ACHN (cell line): Measurements from ENCODE around the gene CTNNA2.

Experiments
- DNase-seq: peaks from one replicate; pipeline ENCODE4 v3.0.0-alpha.2; 2015
- in situ Hi-C: cut with HindIII; loops from 2 replicates; pipeline ENCODE4 v1.10.0; 2017; ENCODE audit warnings: low sequenced_read_pairs, low pct_ligation_motif_present, low pct_unique_long_range_greater_than_20kb

CTNNA2 gene

DNA sequence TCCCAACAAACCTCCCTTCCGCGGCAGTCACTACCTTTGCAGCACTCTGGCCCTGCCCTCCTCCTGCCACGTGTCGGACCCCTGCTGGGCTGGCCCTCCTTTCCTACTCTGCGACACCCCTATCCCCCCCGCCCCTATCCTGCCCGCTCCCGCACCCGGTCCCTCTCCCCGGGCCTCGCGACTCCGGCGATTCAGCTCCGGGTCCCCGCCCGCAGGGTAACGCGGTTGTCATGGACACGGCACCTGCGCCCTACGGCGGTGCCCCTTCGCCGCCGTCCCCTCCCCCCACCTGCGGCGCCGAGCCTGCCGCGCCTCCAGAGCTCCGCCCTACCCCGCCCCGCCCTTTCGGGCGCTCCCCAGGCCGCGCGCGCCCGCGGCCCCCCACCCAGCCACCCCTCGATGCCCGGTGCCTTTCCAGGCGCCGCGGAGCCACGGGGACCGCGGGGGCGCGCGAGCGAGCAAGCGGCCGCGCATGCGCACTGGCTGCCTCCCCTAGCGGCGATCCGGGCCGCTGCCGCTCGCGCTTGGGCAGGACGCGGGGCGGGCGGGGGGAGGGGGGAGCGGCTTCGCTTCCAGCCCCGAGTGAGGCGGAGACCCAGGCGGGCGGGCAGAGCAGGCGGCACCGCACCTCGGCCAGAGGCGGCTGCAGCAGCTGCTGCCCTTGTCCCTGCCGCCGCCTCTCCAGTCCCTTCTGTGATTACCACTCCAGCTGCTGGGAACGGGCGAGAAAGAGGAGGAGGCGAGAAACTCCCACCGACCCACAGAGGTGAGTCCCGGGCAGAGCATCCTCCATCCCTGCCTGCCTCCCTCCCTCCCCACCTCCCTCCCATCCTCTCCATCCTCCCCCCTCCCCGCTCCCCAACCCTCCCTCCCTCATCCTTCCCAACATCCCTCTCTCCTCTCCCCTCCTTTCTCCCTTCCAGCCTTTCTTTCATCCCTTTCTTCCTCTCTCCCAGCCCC, at the start of gene CTNNA2:
CTNNA2 (plus strand) TSS at position 610 of the 960 bp plus-strand sequence.
- peak; percentile 82 for DNase-seq
- in situ Hi-C loops = no loop called here

DNA sequence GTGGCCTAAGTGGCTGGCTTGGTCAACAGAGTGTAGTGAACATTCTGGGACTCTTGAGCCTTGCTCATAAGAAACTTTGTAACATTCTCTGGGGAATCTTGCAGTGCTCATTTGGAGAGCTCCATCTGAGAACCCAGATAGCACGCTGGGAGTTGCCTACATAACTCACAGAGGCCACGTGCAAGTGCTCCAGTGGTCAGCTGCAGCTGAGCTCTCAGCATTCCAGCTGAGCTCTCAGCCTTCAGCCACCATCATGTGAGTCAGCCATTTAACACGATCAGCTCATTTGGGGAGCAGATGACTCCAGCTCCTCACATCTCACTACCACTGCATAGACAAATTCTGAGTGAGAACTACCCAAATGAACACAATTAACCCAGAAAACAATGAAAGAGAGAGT, 25.5 kb upstream of the CTNNA2 start:
- no peak for DNase-seq
- in situ Hi-C loops = no loop called here

DNA sequence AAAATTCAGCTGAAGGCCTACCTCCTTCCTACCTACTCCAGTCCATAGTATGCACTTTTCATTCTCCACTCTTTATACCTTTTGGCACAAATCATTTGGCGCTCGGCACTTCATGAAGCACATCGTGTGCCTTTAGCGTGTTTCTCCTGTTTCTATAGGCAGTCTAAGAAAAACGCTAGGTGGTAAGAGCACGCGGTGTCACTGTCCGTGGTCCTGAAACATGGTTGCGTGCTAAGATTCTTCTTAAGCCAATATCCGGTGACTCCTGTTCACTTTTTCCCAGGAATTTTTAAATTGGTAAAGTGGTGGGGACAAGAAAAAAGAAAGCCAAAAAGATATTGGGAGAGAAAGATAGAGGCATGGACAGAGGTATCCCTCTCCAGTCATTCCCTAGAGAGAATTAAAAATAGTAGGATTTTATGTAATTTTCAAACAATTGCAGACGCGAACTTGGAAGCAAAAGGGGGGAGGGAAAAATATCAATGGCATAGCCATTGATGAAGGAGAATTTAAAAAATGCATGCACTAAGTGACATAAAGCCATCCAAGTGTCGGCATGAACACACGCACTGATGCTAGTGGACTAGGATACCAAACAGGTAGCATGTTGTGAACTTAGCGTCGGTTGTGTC, 1.4 kb upstream of the CTNNA2 start:
- peak; percentile 78 for DNase-seq
- in situ Hi-C loops = no loop called here

DNA sequence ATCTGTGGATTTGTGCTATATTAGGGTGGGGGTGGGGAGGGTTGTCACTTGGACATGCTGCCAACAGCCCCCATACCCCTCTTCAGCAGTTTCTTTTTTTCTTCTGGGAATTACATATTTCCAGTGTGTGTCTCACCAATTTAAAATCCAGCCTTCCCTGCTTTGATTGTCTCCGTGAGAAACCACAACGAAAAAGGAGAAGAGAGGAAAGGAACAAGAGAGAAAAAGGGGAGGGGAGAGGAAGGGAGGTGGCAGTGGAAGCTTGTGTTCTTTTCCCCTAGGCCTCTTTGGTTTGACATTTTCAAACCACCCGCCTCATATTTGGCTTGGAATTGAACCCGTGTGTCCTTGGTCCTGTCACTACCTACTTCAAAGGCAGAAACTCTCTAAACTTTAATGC, 860 bp downstream of the CTNNA2 start:
- in situ Hi-C loops = no loop called here
- no peak for DNase-seq

DNA sequence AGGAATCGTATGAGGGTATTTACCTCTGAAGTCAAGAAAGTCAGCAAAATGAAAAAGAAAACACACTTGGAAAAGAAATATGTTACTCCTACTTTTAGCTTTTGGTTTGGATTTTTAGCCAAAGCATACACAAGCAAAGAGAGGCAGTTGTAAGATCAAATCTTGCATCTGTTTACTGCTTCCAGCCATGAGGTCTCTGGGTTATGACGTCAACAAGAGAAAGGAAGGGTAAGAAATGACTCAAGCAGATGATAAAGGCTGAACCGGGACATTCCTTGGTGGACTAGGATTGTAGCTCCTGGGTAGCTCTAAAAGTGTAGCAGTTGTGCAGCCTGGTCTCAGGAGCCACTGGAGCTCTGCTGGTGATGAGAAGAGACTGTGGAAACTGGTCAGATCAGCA, 16.8 kb downstream of the CTNNA2 start:
- in situ Hi-C loops = no loop called here
- DNase-seq = no peak

DNA sequence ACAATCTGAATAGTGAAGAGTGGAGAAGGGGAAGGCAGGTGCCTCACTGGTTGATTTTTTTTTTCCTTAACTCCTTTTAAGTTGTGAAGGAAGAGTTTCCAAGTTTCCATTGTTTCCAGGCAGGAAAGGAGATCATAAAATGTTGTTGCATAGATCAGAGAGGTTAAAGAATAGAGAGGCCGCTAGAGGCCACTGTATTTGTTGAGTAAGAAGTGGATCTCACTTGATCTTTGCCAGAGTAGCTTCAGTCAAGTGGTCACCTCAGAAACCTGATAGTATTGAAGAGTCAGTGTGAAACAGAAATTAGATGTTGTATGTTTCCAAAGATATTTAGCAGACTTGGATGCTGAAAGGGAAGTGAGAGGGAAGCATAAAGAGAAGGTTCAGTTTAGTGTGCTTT, 17.6 kb downstream of the CTNNA2 start:
- in situ Hi-C loops = no loop called here

DNA sequence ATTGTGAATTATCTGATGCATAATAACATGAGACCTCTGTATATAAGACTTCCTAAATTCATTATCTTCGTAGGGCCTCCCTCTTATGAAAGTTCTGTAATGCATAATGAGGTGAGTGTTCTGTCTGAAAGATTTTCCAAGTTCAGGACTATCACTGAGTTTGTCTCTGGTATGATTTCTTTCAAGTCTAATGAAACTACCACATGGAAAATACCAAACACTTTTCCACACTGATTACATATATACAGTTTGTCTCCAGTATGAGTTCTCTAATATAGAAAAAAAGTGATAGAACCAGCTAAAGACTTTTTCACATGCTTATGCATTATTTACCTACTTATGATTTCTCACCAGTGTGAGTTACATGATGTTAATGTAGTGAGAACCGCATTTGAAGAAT, 34.7 kb downstream of the CTNNA2 start:
- in situ Hi-C loops = no loop called here
- no peak for DNase-seq

More for the DNA sequence above, 17.6 kb downstream of the CTNNA2 start:
- peak; percentile 40 for DNase-seq

DNA sequence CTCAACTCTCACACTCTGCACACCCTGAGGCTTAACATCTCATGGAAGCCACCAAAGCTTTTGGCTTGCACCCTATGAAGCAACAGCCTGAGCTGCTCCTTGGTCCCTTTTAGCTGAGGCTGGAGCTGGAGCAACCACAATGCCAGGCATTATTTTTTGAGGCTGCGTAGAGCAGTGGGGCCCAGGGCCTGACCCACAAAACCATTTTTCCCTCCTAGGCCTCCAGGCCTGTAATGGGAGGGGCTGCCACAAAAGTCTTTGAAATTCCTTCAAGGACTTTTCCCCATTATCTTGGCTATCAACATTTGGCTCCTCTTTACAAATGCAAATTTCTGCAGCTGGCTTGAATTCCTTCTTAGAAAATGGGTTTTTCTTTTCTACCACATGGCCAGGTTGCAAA, 39.8 kb downstream of the CTNNA2 start:
- DNase-seq = no peak
- in situ Hi-C loops = no loop called here

DNA sequence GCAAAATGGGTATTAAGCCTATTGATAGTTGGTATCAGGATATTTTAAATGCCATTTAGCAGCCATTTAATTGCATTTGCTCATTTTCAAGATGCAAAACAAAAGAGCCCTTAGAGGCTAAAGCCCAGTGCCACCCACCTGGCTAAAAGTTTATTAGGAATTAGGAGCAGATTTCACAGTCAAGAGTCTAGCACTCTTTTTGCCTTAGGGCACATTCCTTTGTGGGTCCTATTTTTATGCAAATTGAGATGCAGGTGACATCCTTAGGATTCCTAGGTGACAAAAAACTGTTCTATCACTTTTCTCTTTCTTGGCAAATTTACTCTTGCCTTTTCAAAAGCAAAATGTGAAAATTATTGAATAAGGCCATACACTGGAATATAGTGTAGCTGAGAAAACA, 42.0 kb downstream of the CTNNA2 start:
- in situ Hi-C loops = no loop called here
- no peak for DNase-seq

DNA sequence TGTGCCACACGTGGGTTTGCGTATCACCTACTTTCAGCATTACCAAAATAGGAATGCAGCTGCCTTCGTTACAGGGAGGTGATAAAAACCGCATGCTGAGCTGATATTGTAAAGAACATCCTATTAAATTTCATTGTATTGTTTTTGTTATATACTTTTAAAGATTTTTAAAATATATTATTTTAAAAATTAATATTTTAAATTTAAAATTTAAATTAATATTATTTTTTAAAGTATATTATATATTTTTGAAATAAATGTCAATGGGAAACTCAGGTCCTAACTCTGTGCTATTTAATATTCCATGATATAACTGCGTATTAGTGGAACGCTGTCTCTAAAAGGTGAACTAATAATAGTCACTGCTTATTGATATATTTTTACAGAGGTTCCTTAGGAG, 51.2 kb downstream of the CTNNA2 start:
- in situ Hi-C loops = no loop called here
- no peak for DNase-seq

DNA sequence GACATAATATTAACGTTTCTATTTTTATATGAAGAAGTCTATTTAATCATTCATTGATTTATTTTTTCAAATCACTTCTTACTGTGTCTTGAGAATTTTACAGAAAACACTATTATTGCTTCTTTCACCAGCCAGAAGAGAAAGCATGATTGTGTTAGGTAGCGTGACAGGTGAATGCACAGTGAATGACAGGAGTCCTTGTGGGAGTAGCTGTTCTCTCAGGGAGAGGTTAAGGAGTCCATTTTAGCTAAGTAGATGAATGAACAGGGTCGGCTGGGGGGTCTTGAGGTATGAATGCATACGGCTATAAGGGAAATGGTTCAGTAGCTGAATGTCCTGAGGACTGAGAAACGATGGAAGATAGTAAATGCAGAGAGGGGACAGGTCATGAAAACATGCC, 56.2 kb downstream of the CTNNA2 start:
- in situ Hi-C loops = no loop called here
- no peak for DNase-seq

DNA sequence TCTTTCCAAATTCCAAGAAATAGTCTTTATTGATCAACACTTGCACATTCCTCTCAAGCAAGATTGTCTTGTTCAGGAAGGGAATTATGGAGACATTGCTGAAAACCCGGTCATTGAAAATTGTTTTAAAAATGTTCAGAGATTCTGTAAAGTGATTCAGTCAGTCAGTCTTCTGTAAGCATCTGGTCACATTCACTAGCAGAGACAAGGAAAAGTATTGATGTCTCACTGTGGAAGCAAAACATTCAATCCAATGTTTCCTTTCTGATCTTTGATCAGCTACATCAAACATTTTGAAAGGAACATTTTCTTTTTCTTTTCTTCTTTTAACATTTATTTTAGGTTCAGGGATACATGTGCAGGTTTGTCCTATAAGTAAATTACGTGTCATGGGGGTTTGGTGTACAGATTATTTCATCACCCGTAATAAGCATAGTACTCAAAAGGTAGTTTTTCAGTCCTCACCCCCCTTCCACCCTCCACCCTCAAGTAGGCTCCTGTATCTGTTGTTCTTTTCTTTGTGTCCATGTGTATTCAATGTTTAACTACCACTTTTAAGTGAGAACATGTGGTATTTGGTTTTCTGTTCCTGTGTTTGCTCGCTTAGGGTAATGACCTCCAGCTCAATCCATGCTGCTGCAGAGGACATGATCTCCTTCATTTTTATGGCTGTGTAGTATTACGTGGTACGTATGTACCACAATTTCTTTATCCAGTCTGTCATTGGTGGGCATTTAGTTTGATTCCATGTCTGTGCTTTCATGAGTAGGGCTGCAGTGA, 61.2 kb downstream of the CTNNA2 start:
- in situ Hi-C loops = no loop called here
- no peak for DNase-seq

DNA sequence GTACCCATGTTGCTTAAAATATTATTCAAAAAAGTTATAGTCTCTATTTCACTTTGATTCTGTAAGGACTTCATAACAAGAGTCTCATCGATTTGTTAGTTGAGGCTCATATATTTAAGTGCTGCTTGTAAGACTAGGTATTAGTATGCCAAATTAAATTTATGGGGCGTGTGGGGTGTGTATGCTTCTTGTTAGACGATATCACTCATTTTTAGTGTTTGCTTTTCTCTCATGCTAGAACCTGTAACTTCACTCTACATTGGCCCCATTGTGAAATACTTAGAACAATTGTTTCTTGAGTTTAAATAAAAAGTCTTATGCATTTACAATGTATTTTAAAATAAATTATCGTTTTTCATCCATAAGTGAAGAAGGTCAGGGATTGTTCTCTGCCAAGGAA, 63.6 kb downstream of the CTNNA2 start:
- in situ Hi-C loops = no loop called here
- no peak for DNase-seq

DNA sequence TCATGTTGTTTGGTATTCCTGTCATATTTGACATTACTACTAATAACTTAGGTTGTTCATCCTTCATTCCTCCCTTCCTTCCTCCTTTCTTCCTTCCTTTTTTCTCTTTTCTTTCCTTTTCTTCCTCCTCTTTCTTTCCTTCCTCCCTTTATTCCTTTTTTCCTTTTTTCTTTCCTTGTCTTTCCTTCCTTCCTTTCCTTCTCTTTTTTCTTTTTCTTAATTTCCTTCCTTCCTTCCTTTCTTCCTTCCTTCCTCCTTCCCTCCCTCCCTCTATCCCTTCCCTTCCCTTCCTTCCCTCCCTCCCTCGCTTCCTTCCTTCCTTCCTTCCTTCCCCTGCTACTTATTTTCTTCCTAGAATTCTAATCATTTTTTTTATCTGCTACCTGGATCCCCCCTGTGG, 66.1 kb downstream of the CTNNA2 start:
- DNase-seq = no peak
- in situ Hi-C loops = no loop called here

DNA sequence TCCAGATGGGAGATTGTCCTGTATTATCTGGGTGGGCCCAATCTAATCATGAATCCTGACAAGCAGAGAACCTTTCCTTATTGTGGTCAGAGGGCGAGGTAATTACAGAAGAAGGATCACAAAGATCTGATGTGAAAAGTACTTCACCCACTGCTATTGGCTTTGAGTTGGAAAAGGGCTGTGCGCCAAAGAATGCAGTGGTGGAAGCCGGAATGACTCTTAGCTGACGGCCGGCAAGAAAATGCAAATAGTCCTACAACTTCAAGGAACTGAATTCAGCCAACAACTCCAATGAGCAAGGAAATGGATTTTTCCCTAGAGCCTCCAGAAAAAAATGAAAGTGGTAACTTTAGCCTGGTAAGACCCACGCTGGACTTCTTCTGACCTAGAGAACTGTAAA, 67.3 kb downstream of the CTNNA2 start:
- in situ Hi-C loops = no loop called here

DNA sequence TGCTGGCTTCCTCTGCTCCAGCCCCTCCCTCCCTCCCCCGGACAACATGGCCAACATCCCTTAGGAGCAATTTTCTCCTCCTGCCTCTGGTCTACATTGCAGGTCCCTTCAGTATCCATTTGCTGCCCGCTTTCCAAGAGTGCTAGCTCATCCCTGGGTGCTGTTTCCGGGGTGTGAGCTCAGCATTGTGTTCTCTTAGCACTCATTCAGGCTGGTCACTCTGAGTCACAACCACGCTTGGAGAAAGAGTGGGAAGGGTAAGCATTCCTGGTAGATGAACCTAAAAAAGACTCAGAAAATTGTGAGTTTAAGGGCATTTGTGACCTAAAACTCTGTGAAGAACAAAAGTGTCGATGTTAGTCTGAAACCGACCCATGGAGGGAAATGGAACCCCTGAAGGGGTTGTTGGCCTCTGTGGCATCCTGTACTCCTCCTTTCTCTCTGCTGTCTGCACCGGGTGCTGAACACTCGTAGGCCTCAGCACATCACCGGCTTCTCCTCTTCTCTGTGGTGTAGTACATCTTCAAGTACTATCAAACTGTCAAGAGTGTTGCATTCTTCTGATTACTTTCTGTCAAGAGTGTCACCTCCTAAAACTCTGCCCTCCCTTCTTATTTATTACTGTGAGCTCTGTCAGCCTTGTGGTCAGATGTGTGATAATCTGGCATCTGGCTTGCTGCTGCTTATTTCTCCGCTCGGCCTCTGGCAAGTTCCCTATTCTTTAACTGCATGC, 73.0 kb downstream of the CTNNA2 start:
- peak; percentile 41 for DNase-seq
- in situ Hi-C loops = no loop called here

More for the DNA sequence above, 67.3 kb downstream of the CTNNA2 start:
- DNase-seq = no peak

DNA sequence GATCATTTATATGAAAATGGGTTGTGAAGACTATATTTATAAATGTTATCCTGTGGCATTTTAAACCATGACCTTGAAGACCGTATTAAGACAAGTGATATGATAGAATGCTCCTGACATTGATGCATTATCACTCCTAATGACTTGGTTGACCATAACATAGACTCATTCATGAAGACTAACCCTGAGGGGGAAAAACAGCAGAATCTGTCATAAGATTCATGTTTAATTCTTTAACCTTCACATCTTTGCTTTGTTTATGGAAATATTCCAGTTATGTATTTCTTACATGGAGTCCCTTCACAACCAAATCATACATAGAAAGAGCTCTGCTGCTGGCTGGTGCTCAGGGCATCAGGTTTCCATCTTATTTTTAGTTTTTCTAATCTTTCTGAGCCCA, 78.4 kb downstream of the CTNNA2 start:
- no peak for DNase-seq
- in situ Hi-C loops = no loop called here

DNA sequence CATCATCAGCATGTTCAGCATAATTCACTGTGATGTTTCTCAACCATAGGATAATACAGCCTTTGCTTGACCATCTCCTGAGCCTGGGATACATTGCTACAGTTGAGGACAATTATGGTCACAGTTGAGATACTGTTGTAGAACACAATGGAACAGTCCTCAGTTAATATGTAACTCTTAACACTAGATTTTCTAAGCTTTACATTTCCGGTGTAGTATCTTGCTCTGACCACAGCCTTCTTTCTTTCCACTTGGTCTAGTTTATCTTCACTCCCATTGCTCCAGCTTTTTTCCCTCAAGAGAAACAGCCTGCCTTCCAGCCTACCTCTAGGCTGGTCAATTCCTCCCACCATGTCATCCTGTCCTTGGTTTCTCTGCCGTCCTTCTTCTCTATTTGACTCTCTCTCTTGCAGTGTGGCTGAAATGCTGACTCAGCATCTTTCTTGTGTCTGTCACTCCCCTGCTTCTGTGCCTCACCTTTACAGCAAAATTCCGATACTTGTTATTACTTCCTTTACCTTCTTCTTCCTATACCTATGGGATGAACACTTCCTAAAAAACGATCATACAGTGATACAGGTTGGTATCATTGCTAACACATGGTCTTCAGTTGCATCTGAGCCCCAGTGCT, 80.5 kb downstream of the CTNNA2 start:
- DNase-seq = no peak
- in situ Hi-C loops = no loop called here
